ENCODE data around the gene SLC15A3.

DNA sequence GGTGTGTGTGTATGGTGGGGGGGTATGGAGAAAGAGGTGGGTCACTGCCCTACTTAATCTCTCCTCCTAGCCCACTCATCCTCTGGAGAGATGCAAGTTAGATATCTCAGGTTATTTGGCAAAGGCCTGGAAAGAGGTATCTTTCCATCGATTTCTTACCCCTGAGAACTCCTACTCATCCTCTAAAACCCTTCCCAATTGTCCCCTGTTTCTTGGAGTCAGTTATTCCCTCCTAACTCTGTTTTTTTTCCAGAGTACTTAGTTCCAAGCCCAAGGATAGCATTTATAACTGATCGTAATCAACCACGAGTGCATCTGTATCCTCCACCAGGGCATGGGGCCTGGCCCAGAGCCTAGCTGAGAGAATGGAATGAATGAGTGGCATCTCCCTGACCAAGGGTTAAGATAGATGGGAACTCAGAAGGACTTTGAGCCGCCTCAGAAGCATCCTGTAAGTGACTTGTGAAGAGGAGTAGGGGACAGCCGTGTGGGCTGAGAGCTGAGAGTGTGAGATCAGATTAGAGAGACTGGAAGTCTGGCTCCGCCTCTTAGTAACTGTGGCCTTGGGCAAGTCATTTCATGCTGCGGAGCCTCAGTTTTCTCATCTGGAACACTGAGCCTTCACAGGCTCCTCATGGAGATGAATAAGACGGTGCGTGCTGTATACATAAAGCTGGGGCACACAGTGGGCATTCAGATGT, 35.8 kb upstream of the SLC15A3 start:
- TF ChIP-seq CTCF (IDR thresholded peaks at IDR 0.05; ENCODE audit: low read depth, low read length) = no peak
- no peak for TF ChIP-seq EZH2phosphoT487 (IDR thresholded peaks at IDR 0.05; ENCODE audit: low read depth)
